ENCODE data around the gene THOP1.

GRCh38 chr19:2810141-2811091, 25.1 kb downstream of the THOP1 start:
- TF ChIP-seq CTCF (IDR thresholded peaks at IDR 0.05; ENCODE audit: insufficient read depth, low read length) = no peak
- no peak for TF ChIP-seq POLR2AphosphoS5 (IDR thresholded peaks at IDR 0.05; ENCODE audit: low read depth)

Measured in HL-60 (cell line).